ENCODE data around the gene SLC50A1.

SLC50A1 gene

GRCh38 chr1:155174324-155175280 is 39.0 kb downstream of the SLC50A1 start:
- H3K9me3 ChIP-seq (ENCODE audit: insufficient read depth, low read length): no peaks in the 10 kb centered on the region
- peaks cover 13% of the 10 kb centered on the region for H3K4me1 ChIP-seq (ENCODE audit: insufficient read depth, insufficient read length)
- TF ChIP-seq ZNF274 (IDR thresholded peaks at IDR 0.05; ENCODE audit: low read depth, low read length) (no peak), SUZ12 (IDR thresholded peaks at IDR 0.05; ENCODE audit: extremely low read depth, insufficient read depth, insufficient read length) (no peak), YY1 (IDR thresholded peaks at IDR 0.05; ENCODE audit: insufficient read depth, insufficient read length) (no peak)
- H3K36me3 ChIP-seq (ENCODE audit: insufficient read depth, insufficient read length, low read length): peaks cover 52% of the 10 kb centered on the region
- H3K27me3 ChIP-seq (ENCODE audit: insufficient read depth, insufficient read length): peaks cover 8% of the 10 kb centered on the region
- peak overlapping the region; percentile 91 for H3K4me3 ChIP-seq (ENCODE audit: insufficient read length, low read depth)
- DNase-seq (ENCODE audit: low read depth, low spot score): no peak
- H3K9ac ChIP-seq (ENCODE audit: insufficient read length, low read depth): peak overlapping the region; percentile 81

- peak overlapping the region; percentile 81 for H3K9ac ChIP-seq (ENCODE audit: insufficient read length, low read depth)
- peak overlapping the region; percentile 91 for H3K4me3 ChIP-seq (ENCODE audit: insufficient read length, low read depth)
- no peak for TF ChIP-seq YY1 (IDR thresholded peaks at IDR 0.05; ENCODE audit: insufficient read depth, insufficient read length)
- no peak for TF ChIP-seq ZNF274 (IDR thresholded peaks at IDR 0.05; ENCODE audit: low read depth, low read length)
- no peak for TF ChIP-seq SUZ12 (IDR thresholded peaks at IDR 0.05; ENCODE audit: extremely low read depth, insufficient read depth, insufficient read length)
- DNase-seq (ENCODE audit: low read depth, low spot score): no peak
- no peaks in the 10 kb centered on the region for H3K9me3 ChIP-seq (ENCODE audit: insufficient read depth, low read length)
- peaks cover 13% of the 10 kb centered on the region for H3K4me1 ChIP-seq (ENCODE audit: insufficient read depth, insufficient read length)
- peaks cover 49% of the 10 kb centered on the region for H3K36me3 ChIP-seq (ENCODE audit: insufficient read depth, insufficient read length, low read length)
- peaks cover 8% of the 10 kb centered on the region for H3K27me3 ChIP-seq (ENCODE audit: insufficient read depth, insufficient read length)
These were observed 39.8 kb downstream of the SLC50A1 start for GRCh38 chr1:155175281-155175926.

- Histone ChIP-seq H3K36me3 (ENCODE audit: insufficient read depth, insufficient read length, low read length) (peaks cover 44% of the 10 kb centered on the region), H3K4me1 (ENCODE audit: insufficient read depth, insufficient read length) (peaks cover 13% of the 10 kb centered on the region), H3K27me3 (ENCODE audit: insufficient read depth, insufficient read length) (peaks cover 8% of the 10 kb centered on the region), H3K9me3 (ENCODE audit: insufficient read depth, low read length) (no peaks in the 10 kb centered on the region), H3K9ac (ENCODE audit: insufficient read length, low read depth) (no peak overlapping the region), H3K4me3 (ENCODE audit: insufficient read length, low read depth) (no peak overlapping the region)
- no peak for DNase-seq (ENCODE audit: low read depth, low spot score)
- no peak for TF ChIP-seq YY1 (IDR thresholded peaks at IDR 0.05; ENCODE audit: insufficient read depth, insufficient read length)
These were observed 40.3 kb downstream of the SLC50A1 start for GRCh38 chr1:155175927-155176371.

GRCh38 chr1:155176544-155177071 is 41.0 kb downstream of the SLC50A1 start:
- H3K4me3 ChIP-seq (ENCODE audit: insufficient read length, low read depth): no peak overlapping the region

GRCh38 chr1:155177192-155177917 is 41.7 kb downstream of the SLC50A1 start:
- DNase-seq (ENCODE audit: low read depth, low spot score): no peak

More at GRCh38 chr1:155176544-155177071, 41.0 kb downstream of the SLC50A1 start:
- Histone ChIP-seq H3K9ac (ENCODE audit: insufficient read length, low read depth) (no peak overlapping the region), H3K27me3 (ENCODE audit: insufficient read depth, insufficient read length) (peaks cover 8% of the 10 kb centered on the region), H3K36me3 (ENCODE audit: insufficient read depth, insufficient read length, low read length) (peaks cover 42% of the 10 kb centered on the region), H3K9me3 (ENCODE audit: insufficient read depth, low read length) (no peaks in the 10 kb centered on the region), H3K4me1 (ENCODE audit: insufficient read depth, insufficient read length) (peaks cover 13% of the 10 kb centered on the region)
- TF ChIP-seq ZNF274 (IDR thresholded peaks at IDR 0.05; ENCODE audit: low read depth, low read length) (no peak), SUZ12 (IDR thresholded peaks at IDR 0.05; ENCODE audit: extremely low read depth, insufficient read depth, insufficient read length) (no peak), YY1 (IDR thresholded peaks at IDR 0.05; ENCODE audit: insufficient read depth, insufficient read length) (no peak)
- no peak for DNase-seq (ENCODE audit: low read depth, low spot score)

GRCh38 chr1:155177918-155178281 is 42.2 kb downstream of the SLC50A1 start:
- H3K4me1 ChIP-seq (ENCODE audit: insufficient read depth, insufficient read length): peaks cover 13% of the 10 kb centered on the region
- TF ChIP-seq SUZ12 (IDR thresholded peaks at IDR 0.05; ENCODE audit: extremely low read depth, insufficient read depth, insufficient read length) (no peak), ZNF274 (IDR thresholded peaks at IDR 0.05; ENCODE audit: low read depth, low read length) (no peak), YY1 (IDR thresholded peaks at IDR 0.05; ENCODE audit: insufficient read depth, insufficient read length) (no peak)
- no peak for DNase-seq (ENCODE audit: low read depth, low spot score)
- peaks cover 42% of the 10 kb centered on the region for H3K36me3 ChIP-seq (ENCODE audit: insufficient read depth, insufficient read length, low read length)
- peaks cover 8% of the 10 kb centered on the region for H3K27me3 ChIP-seq (ENCODE audit: insufficient read depth, insufficient read length)
- H3K9me3 ChIP-seq (ENCODE audit: insufficient read depth, low read length): no peaks in the 10 kb centered on the region
- H3K4me3 ChIP-seq (ENCODE audit: insufficient read length, low read depth): no peak overlapping the region
- no peak overlapping the region for H3K9ac ChIP-seq (ENCODE audit: insufficient read length, low read depth)

More at GRCh38 chr1:155177192-155177917, 41.7 kb downstream of the SLC50A1 start:
- Histone ChIP-seq H3K27me3 (ENCODE audit: insufficient read depth, insufficient read length) (peaks cover 8% of the 10 kb centered on the region), H3K36me3 (ENCODE audit: insufficient read depth, insufficient read length, low read length) (peaks cover 42% of the 10 kb centered on the region), H3K4me1 (ENCODE audit: insufficient read depth, insufficient read length) (peaks cover 13% of the 10 kb centered on the region), H3K9me3 (ENCODE audit: insufficient read depth, low read length) (no peaks in the 10 kb centered on the region), H3K9ac (ENCODE audit: insufficient read length, low read depth) (no peak overlapping the region), H3K4me3 (ENCODE audit: insufficient read length, low read depth) (no peak overlapping the region)
- TF ChIP-seq ZNF274 (IDR thresholded peaks at IDR 0.05; ENCODE audit: low read depth, low read length) (no peak), YY1 (IDR thresholded peaks at IDR 0.05; ENCODE audit: insufficient read depth, insufficient read length) (no peak), SUZ12 (IDR thresholded peaks at IDR 0.05; ENCODE audit: extremely low read depth, insufficient read depth, insufficient read length) (no peak)
